ENCODE data around the gene PLEKHA4. TPM values are rescaled to one million over a fixed set of nuclear protein-coding genes. Genes with fewer than 3 reads are reported as not detected.

PLEKHA4 gene
- total RNA-seq, 1 donor: 21.4 TPM

- H3K27ac ChIP-seq (ENCODE audit: low read depth, low read length): no peak overlapping the region
- TF ChIP-seq CTCF (IDR thresholded peaks at IDR 0.05; ENCODE audit: extremely low read depth, low read depth, low read length): no peak
- H3K79me2 ChIP-seq (ENCODE audit: insufficient read depth, low read length): no peaks in the 10 kb centered on the region
- no peaks in the 10 kb centered on the region for H4K20me1 ChIP-seq (ENCODE audit: insufficient read depth, low read length)
- H3K4me2 ChIP-seq (ENCODE audit: insufficient read depth, low read length): no peak overlapping the region
- no peaks in the 10 kb centered on the region for H3K36me3 ChIP-seq (ENCODE audit: insufficient read depth, low read length)
- H3K9me3 ChIP-seq (ENCODE audit: low read depth, low read length): no peaks in the 10 kb centered on the region
- no peak overlapping the region for H3K4me3 ChIP-seq (ENCODE audit: insufficient read depth, low read length)
- no peaks in the 10 kb centered on the region for H3K27me3 ChIP-seq (ENCODE audit: insufficient read depth, low read length)
- H3K4me1 ChIP-seq (ENCODE audit: insufficient read depth, low read length): peaks cover 14% of the 10 kb centered on the region
- H2AFZ ChIP-seq (ENCODE audit: low read length): no peak overlapping the region
- no peak for DNase-seq (ENCODE audit: insufficient read length, low spot score, missing footprints)
Observed at GRCh38 chr19:48797103-48797502, 71.3 kb downstream of the PLEKHA4 start.

GRCh38 chr19:48796298-48797083 is 71.9 kb downstream of the PLEKHA4 start:
- no peaks in the 10 kb centered on the region for H3K79me2 ChIP-seq (ENCODE audit: insufficient read depth, low read length)
- no peak overlapping the region for H3K4me2 ChIP-seq (ENCODE audit: insufficient read depth, low read length)
- H3K4me1 ChIP-seq (ENCODE audit: insufficient read depth, low read length): peaks cover 14% of the 10 kb centered on the region
- no peaks in the 10 kb centered on the region for H4K20me1 ChIP-seq (ENCODE audit: insufficient read depth, low read length)
- no peaks in the 10 kb centered on the region for H3K27me3 ChIP-seq (ENCODE audit: insufficient read depth, low read length)
- no peak for TF ChIP-seq CTCF (IDR thresholded peaks at IDR 0.05; ENCODE audit: extremely low read depth, low read depth, low read length)
- H2AFZ ChIP-seq (ENCODE audit: low read length): peak overlapping the region; percentile 88
- H3K9me3 ChIP-seq (ENCODE audit: low read depth, low read length): no peaks in the 10 kb centered on the region
- DNase-seq (ENCODE audit: insufficient read length, low spot score, missing footprints): peak; percentile 76
- H3K4me3 ChIP-seq (ENCODE audit: insufficient read depth, low read length): no peak overlapping the region
- peak overlapping the region; percentile 68 for H3K27ac ChIP-seq (ENCODE audit: low read depth, low read length)
- H3K36me3 ChIP-seq (ENCODE audit: insufficient read depth, low read length): no peaks in the 10 kb centered on the region

- Histone ChIP-seq H2AFZ (ENCODE audit: low read length) (peak overlapping the region; percentile 88), H3K4me2 (ENCODE audit: insufficient read depth, low read length) (peak overlapping the region; percentile 85), H4K20me1 (ENCODE audit: insufficient read depth, low read length) (no peaks in the 10 kb centered on the region), H3K27ac (ENCODE audit: low read depth, low read length) (peak overlapping the region; percentile 68), H3K4me1 (ENCODE audit: insufficient read depth, low read length) (peaks cover 14% of the 10 kb centered on the region), H3K36me3 (ENCODE audit: insufficient read depth, low read length) (no peaks in the 10 kb centered on the region), H3K79me2 (ENCODE audit: insufficient read depth, low read length) (no peaks in the 10 kb centered on the region), H3K27me3 (ENCODE audit: insufficient read depth, low read length) (no peaks in the 10 kb centered on the region), H3K9me3 (ENCODE audit: low read depth, low read length) (no peaks in the 10 kb centered on the region), H3K4me3 (ENCODE audit: insufficient read depth, low read length) (peak overlapping the region; percentile 73)
- peak; percentile 87 for DNase-seq (ENCODE audit: insufficient read length, low spot score, missing footprints)
- no peak for TF ChIP-seq CTCF (IDR thresholded peaks at IDR 0.05; ENCODE audit: extremely low read depth, low read depth, low read length)
Observed at GRCh38 chr19:48795685-48796070, 72.7 kb downstream of the PLEKHA4 start.

GRCh38 chr19:48795055-48795684 is 73.2 kb downstream of the PLEKHA4 start:
- Histone ChIP-seq H3K27ac (ENCODE audit: low read depth, low read length) (peak overlapping the region; percentile 68), H3K9me3 (ENCODE audit: low read depth, low read length) (no peaks in the 10 kb centered on the region), H3K79me2 (ENCODE audit: insufficient read depth, low read length) (no peaks in the 10 kb centered on the region), H2AFZ (ENCODE audit: low read length) (peak overlapping the region; percentile 88), H4K20me1 (ENCODE audit: insufficient read depth, low read length) (no peaks in the 10 kb centered on the region), H3K4me1 (ENCODE audit: insufficient read depth, low read length) (peaks cover 14% of the 10 kb centered on the region), H3K4me2 (ENCODE audit: insufficient read depth, low read length) (peak overlapping the region; percentile 85), H3K27me3 (ENCODE audit: insufficient read depth, low read length) (no peaks in the 10 kb centered on the region), H3K4me3 (ENCODE audit: insufficient read depth, low read length) (peak overlapping the region; percentile 73), H3K36me3 (ENCODE audit: insufficient read depth, low read length) (no peaks in the 10 kb centered on the region)
- peak; percentile 93 for TF ChIP-seq CTCF (IDR thresholded peaks at IDR 0.05; ENCODE audit: extremely low read depth, low read depth, low read length)
- DNase-seq (ENCODE audit: insufficient read length, low spot score, missing footprints): peak; percentile 98

All from osteoblast (primary cell).